Occipital lobe (tissue), 3 donors: ENCODE measurements around the gene ARFRP1. TPM values are rescaled to one million over a fixed set of nuclear protein-coding genes. Genes with fewer than 3 reads are reported as not detected.
A peak's percentile ranks its signal among the peaks of the same experiment; 100 is the strongest.
"Not testable (repeated sequence)": the region's sequence is repeated elsewhere in the genome, so short reads cannot be mapped to it uniquely, and the experiment has no call there.

Experiments
- DNase-seq: peaks from one replicate; lab custom pipeline; 2025; lab: John Stamatoyannopoulos, UW
- small RNA-seq: library from RNA; depleted of rRNA; stranded (forward); fragments of <200 nt; gene quantifications from one replicate; pipeline ENCODE3, GENCODE V24; 2014
- total RNA-seq: library from RNA; depleted of rRNA; stranded (reverse); fragments of >200 nt; gene quantifications from one replicate; pipeline ENCODE4 v1.2.3, GENCODE V29; 2014

ARFRP1 gene
- total RNA-seq, 1 donor from 2014 or later, result 15.6 TPM

- peak; percentile 91 for DNase-seq
These were observed 49.6 kb downstream of the ARFRP1 start, which contains the start of gene RTEL1 for GRCh38 chr20:63657937-63658748. RTEL1 (plus strand) TSS chr20:63658312; CDS start chr20:63659403, 1,091 bp downstream.

- no peak for DNase-seq
These were observed 50.4 kb downstream of the ARFRP1 start for GRCh38 chr20:63657260-63657936.

GRCh38 chr20:63656451-63656850, 51.3 kb downstream of the ARFRP1 start:
- DNase-seq, result no peak

GRCh38 chr20:63655249-63655648, 52.5 kb downstream of the ARFRP1 start:
- no peak for DNase-seq

GRCh38 chr20:63653974-63654668, 53.7 kb downstream of the ARFRP1 start:
- DNase-seq, result no peak

GRCh38 chr20:63653041-63653973, 54.5 kb downstream of the ARFRP1 start, which contains the start of gene STMN3:
STMN3 (minus strand) TSS chr20:63653424; CDS start chr20:63653345, 79 bp downstream.
- DNase-seq, result peak; percentile 92

- DNase-seq, result no peak
These were observed 55.4 kb downstream of the ARFRP1 start for GRCh38 chr20:63652192-63652980.

GRCh38 chr20:63651942-63652191, 55.9 kb downstream of the ARFRP1 start:
- no peak for DNase-seq

GRCh38 chr20:63650486-63650885, 57.3 kb downstream of the ARFRP1 start:
- DNase-seq, result not testable (repeated sequence)

GRCh38 chr20:63648895-63649589, 58.7 kb downstream of the ARFRP1 start:
- DNase-seq, result no peak

Small RNA genes within 50 kb of the gene (small RNA-seq; reads per million reads assigned to genes)
- not detected for gene LIME1
- gene TNFRSF6B, result not detected

Other genes with a start within 250 kb of the ARFRP1 start
- 167 TPM for gene KCNQ2, start 235.3 kb downstream of the ARFRP1 start, total RNA-seq
- gene EEF1A2, start 208.9 kb downstream of the ARFRP1 start, total RNA-seq, result 214 TPM
- 43.5 TPM for gene PPDPF, start 187.2 kb downstream of the ARFRP1 start, total RNA-seq
- gene PTK6, start 170.6 kb downstream of the ARFRP1 start, total RNA-seq, result 0.16 TPM
- not detected for gene SRMS, start 160.2 kb downstream of the ARFRP1 start, total RNA-seq
- 4.1 TPM for gene FNDC11, start 153.8 kb downstream of the ARFRP1 start, total RNA-seq
- 7.2 TPM for gene HELZ2, start 133.7 kb downstream of the ARFRP1 start, total RNA-seq
- 6.9 TPM for gene GMEB2, start 80.9 kb downstream of the ARFRP1 start, total RNA-seq
- gene STMN3, start 54.6 kb downstream of the ARFRP1 start, total RNA-seq, result 101 TPM
- gene RTEL1, start 49.7 kb downstream of the ARFRP1 start, total RNA-seq, result 10.0 TPM
- not detected for gene TNFRSF6B, start 11.3 kb downstream of the ARFRP1 start, total RNA-seq
- 7.3 TPM for gene ZGPAT, start 63 bp upstream of the ARFRP1 start, total RNA-seq
- 1.7 TPM for gene LIME1, start 28.7 kb upstream of the ARFRP1 start, total RNA-seq
- gene SLC2A4RG, start 31.8 kb upstream of the ARFRP1 start, total RNA-seq, result 2.8 TPM
- gene ZBTB46, start 123.3 kb upstream of the ARFRP1 start, total RNA-seq, result 21.5 TPM
- not detected for gene ABHD16B, start 153.5 kb upstream of the ARFRP1 start, total RNA-seq
- 20.3 TPM for gene TPD52L2, start 157.3 kb upstream of the ARFRP1 start, total RNA-seq
- 99.7 TPM for gene DNAJC5, start 187.2 kb upstream of the ARFRP1 start, total RNA-seq
- 17.8 TPM for gene UCKL1, start 248.4 kb upstream of the ARFRP1 start, total RNA-seq